ENCODE results near the gene MAP2. TPM values are rescaled to one million over a fixed set of nuclear protein-coding genes. Genes with fewer than 3 reads are reported as not detected.

The MAP2 gene
- total and polyA plus RNA-seq, 2 donors from 2014 or later, result 3.6 to 11.4 TPM

- intact Hi-C loops (cut with DNase I), result no loop called here
- no peaks in the 10 kb centered on the region for H3K36me3 ChIP-seq (ENCODE audit: control insufficient read depth in 2 of 3, insufficient read depth in 3 of 3, low read length in 3 of 3)
- peaks cover 0 to 3% (median 0%) of the 10 kb centered on the region in 3 donors for H3K4me1 ChIP-seq (ENCODE audit: control insufficient read depth in 2 of 3, insufficient read depth in 2 of 3, low read depth in 1 of 3, low read length in 3 of 3)
- no peak overlapping the region for H3K27ac ChIP-seq (ENCODE audit: low read depth in 2 of 2, low read length in 2 of 2)
- no peaks in the 10 kb centered on the region for H3K9me3 ChIP-seq (ENCODE audit: control insufficient read depth in 2 of 3, insufficient read depth in 1 of 3, low read length in 3 of 3)
- H3K4me3 ChIP-seq (ENCODE audit: low read length in 3 of 3), result no peak overlapping the region
- no peak for TF ChIP-seq CTCF (IDR thresholded peaks at IDR 0.05; ENCODE audit: borderline replicate concordance, extremely low read depth, insufficient read depth)
- no peak for FAIRE-seq
- H3K9ac ChIP-seq (ENCODE audit: low read length in 3 of 3), result no peak overlapping the region
- H3K27me3 ChIP-seq (ENCODE audit: control insufficient read depth, insufficient read depth, low read length), result no peaks in the 10 kb centered on the region
- no peak for DNase-seq
Measured at GRCh38 chr2:209773377-209773776, 349.5 kb downstream of the MAP2 start.
